Sigmoid colon (tissue), 4 donors: Measurements from ENCODE around the gene IL1RAPL2.

Experiments
- CTCF ChIP-seq, 4 experiments: fragments of 450-650 bp in 3 of 4; fragments of 200-600 bp in 1 of 4; IDR thresholded peaks; one replicate each; pipeline ENCODE4 v1.5.1; 2016 to 2019; ENCODE audit warnings: antibody characterized with exemption in 4 of 4, mild to moderate bottlenecking in 3 of 4, moderate library complexity in 2 of 4
- EP300 ChIP-seq, 4 donors: sonication (generic); formaldehyde crosslinking; IDR thresholded peaks; one replicate each; pipeline ENCODE4 v1.6.1; 2017; ENCODE audit warnings: antibody characterized with exemption in 4 of 4
- POLR2A ChIP-seq, 2 donors: fragments of 450-650 bp; IDR thresholded peaks; one replicate each; pipeline ENCODE4 v1.6.1; 2016; ENCODE audit warnings: antibody characterized with exemption in 2 of 2, mild to moderate bottlenecking in 2 of 2, moderate library complexity in 2 of 2
- POLR2AphosphoS5 ChIP-seq, 4 donors: sonication (generic); formaldehyde crosslinking; IDR thresholded peaks; one replicate each; pipeline ENCODE4 v1.6.1; 2017; ENCODE audit warnings: antibody characterized with exemption in 4 of 4

GRCh38 chrX:105703876-105704275, 1137.9 kb downstream of the IL1RAPL2 start:
- TF ChIP-seq CTCF (IDR thresholded peaks at IDR 0.05) (no peak), POLR2A (IDR thresholded peaks at IDR 0.05) (no peak), POLR2AphosphoS5 (IDR thresholded peaks at IDR 0.05) (no peak), EP300 (IDR thresholded peaks at IDR 0.05) (no peak)
